NCI-H748 (cell line): ENCODE results near the gene TPRX1.
"Not testable (repeated sequence)": the region's sequence is repeated elsewhere in the genome, so short reads cannot be mapped to it uniquely, and the experiment has no call there.

ENCODE experiments used
- DNase-seq: peaks from one replicate; lab custom pipeline; 2025; ENCODE audit not compliant: unreplicated experiment; lab: John Stamatoyannopoulos, UW

TPRX1 gene

DNA sequence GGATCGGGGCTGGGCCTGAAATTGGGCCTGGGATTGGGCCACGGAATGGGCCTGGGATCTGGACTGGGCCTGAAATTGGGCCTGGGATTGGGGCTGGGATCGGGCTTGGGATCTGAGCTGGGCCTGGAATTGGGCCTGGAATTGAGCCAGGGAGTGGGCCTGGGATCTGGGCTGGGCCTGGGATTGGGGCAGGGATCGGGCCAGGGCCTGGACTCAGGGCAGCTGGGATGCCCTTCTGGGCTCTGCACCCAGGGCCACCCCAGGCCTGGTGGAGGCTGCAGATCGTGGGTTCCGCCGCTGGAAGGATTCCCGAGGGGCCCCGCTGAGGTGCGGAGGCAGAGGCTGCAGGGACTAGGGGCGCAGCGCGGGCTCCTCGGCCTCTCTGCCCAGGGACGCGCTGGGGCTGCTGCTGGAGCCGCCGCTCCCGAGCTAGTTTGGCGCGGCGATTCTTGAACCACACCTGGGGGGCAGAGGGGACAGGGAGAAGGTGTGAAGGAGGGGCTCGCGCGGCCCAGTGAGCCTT, 1.8 kb downstream of the TPRX1 start:
- DNase-seq, result no peak

DNA sequence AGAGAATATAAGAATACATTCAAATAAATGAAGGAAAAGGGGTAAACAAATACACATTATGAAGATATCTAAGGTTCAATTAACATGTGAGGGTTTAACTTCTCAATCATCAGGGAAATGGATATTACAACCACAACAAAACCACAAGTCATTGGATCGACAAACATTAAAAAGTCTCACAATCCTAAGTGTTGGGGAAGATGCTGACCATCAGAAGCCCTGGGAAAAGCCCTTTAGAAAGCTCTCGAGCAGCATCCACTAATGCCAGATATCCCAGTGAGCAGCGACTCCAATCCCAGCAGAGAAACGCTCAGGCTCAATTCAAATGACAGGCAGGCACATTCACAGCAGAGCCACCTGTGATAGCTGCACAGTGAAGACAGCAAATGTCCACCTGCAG, 3.1 kb downstream of the TPRX1 start:
- DNase-seq, result no peak

DNA sequence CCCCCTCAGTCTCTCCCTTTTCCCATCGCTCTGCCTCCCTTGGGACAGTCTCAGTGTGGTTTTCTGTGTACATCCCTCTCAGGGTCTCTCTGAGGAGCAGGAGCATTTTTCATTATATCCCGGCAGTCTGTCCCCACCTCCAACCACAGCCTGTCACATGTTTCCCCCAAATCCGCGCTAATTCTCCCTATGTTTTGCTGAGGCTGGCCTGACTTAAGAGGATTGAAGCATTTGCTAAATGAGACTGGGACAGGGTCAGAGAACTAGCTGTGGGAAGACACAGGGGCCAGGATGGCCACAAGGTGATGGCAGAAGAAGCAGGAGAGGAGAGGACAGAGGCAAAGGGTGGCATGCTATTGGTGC, 5.5 kb downstream of the TPRX1 start:
- no peak for DNase-seq

DNA sequence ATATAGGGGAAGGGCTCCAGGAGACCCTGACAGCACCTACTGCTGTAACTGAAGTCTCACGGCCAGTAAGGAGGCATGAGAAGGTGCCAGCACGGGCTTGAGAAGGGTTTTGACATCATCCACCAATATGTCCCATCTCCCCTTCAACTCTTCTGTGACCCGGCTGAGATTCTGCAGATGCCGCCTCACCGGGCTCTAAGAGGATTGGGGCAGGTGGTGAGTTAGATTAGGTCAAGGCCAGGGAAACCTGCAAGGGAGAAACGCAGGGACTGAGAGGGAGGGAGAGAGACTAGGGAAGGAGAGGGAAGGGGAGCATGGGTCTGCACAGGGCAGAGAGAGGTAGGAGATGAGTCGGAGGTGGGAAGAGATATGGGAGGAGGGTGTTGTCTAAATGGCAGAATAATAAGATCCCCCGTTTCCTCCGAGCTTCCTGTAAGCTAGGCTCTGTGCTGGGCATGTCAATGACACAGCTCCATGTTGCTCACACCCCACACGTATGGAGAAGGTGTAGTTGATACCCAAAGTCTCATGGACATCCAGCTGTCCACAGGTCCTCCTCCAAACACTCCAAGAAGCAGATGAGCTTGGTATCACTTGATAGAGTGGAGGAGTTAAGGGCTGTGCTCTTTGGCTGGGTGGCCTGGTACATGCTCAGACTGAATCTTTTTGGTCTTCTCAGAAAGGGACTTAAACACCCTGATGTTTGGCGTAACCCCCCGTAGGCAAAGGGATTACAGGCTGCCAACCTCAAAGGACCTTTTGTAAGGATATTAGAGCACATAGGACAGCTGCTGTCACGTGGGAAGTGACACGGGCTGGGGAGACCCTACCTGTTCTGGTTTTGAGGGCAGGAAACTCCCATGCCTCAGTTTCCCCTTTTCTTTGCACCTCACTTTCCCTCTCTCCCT, 6.1 kb downstream of the TPRX1 start:
- no peak for DNase-seq

DNA sequence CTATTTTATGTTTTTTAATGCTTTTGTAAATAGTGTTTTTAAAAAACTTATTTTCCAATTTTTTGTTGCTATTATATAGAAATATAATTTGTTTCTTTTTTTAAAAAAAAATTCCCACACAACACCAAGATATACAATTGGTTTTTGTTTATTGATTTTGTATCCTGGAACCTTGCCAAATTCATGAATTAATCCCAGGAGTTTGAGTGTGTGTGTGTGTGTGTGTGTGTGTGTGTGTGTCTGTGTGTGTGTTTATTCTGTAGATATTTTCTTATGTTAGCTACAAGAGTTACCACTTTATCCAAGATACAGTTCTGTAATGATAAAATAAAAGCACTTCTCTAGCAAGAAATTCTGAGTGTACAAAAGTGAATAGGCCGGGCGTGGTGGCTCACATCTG, 7.6 kb downstream of the TPRX1 start:
- DNase-seq, result peak; percentile 20

DNA sequence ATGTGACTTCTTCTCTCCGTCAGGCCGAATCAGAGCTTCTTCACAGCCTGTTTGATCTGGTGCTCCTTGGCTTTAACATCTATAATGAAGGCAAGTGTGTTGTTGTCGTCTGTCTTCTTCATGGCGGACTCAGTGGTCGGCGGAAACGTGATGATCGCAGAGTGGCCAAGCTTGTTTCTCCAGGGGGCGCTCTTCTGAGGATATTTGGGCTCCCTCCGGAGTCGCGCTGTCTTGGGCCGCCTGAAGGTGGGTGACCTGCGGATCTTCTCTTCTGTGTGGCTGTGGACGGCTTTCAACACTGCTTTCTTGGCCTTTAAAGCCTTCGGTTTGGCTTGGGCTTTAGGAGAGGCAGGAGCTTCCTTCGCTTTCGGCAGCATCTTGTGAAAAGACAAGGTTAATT, 9.8 kb downstream of the TPRX1 start:
- DNase-seq, result no peak

DNA sequence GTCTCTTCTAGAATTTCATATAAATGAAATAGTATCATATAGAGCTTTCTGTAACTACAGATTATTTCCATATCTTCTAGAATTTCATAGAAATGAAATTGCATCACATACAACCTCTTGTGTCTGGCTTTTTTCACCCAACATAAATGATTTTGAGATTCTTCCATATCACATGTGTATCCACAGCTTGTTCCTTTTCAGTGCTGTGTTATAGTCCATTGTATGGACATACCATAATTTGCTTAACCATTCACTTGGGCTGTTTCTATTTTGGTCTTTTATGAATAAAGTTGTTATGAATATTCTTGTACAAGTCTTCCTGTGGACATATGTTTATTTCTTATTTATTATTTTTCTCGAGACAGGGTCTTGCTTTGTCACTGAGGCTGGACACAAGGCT, 11.7 kb downstream of the TPRX1 start:
- DNase-seq, result no peak

DNA sequence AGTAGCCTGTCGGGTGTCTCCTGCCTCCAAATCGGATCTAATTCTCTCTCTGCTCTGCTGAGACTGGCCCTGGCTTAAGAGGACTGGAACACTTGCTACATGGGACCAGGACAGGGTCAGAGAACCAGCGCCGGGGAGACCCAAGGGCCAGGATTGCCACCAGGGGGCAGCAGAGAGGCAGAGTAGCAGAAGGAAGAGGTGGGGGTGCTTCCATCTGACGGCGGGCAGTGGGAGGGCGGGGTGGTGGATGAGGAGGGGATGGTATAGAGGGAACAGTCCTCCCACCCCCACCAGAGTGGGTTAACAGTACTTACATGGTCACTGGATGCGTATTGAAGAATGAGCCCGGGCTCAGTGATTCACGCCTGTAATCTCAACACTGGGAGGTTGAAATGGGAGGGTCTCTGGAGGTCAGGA, 13.9 kb downstream of the TPRX1 start:
- peak; percentile 78 for DNase-seq

DNA sequence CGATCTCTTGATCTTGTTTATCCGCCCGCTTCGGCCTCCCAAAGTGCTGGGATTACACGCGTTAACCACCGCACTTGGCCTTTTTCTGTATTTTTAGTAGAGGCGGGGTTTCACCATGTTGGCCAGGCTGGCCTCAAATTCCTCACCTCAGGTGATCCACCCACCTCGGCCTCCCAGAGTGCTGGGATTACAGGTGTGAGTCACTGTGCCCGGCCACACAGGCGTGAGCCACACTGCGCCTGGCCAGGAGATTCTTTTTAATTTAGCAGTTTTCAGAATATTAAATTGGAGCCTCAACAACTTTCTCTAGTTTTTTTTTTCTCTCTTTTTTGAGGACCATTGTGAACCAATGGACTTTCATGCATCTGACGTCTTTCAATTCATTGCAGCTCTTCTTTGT, 14.5 kb downstream of the TPRX1 start:
- not testable (repeated sequence) for DNase-seq

DNA sequence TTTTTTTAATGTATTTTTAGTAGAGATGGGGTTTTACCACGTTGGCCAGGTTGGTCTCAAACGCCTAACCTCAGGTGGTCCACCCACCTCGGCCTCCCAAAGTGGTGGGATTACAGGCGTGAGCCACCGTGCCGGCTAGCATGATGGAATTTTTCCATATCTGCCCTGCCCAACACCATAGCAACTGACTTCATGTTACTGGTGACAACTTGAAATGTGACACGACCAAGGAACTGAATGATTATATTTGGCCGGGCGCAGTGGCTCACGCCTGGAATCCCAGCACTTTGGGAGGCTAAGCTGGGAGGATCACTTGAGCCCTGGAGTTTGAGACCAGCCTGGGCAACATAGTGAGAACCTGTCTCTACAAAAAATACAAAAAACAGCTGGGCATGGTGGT, 17.0 kb downstream of the TPRX1 start:
- not testable (repeated sequence) for DNase-seq

DNA sequence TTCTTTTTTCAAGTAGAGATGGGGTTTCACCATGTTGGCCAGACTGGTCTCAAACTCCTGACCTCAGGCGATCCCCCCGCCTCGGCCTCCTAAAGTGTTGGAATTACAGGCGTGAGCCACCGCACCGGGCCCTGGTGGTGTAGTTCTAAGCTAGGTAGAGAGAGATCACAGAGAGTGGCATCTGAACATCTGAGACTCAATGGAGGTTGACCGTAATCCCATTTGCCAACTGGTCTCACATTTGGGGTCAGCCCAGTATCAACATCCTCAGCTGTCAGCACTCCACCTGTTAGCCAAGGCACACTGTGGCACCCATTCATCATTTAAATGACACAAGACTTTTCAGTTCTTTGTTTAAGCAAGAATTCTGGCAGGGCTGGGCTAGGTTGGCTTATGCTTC, 17.8 kb downstream of the TPRX1 start:
- no peak for DNase-seq

DNA sequence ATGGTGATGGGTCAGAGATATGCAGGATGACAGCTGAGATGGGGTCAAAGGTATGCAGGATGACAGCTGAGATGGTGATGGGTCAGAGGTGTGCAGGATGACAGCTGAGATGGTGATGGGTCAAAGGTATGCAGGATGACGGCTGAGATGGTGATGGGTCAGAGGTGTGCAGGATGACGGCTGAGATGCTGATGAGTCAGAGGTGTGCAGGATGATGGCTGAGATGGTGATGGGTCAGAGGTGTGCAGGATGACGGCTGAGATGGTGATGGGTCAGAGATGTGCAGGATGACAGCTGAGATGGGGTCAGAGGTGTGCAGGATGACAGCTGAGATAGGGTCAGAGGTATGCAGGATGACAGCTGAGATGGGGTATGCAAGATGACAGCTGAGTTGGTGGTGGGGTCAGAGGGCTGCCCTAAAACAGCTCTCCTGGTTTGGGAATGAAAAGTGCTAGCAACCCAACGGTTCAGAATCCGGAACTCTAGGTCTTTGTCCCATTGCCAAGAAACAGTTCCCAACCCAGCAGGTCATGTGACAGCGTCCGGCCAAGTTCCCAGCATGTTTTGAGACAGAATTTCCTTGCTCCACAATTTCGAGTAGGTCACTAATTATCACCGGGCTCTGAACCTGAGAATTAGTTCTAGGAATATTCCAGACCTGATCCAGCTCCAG, 22.6 kb downstream of the TPRX1 start:
- no peak for DNase-seq

DNA sequence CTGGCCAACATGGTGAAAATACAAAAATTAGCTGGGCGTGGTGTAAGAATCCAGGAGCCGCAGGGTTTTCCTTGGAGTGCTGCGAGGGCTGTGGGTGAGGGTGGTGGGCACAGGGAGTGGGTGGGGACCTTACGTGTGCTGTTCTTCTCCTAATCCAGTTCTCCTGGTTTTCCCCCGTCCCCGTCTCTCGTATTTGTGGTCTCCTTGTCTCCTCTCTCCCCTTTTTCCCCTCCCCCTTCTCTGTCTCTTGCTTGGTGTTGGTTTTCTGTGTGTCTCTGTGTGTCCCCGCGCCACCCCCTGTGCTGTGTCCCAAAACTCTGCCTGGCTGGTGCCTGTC, 24.2 kb downstream of the TPRX1 start:
- DNase-seq, result no peak

DNA sequence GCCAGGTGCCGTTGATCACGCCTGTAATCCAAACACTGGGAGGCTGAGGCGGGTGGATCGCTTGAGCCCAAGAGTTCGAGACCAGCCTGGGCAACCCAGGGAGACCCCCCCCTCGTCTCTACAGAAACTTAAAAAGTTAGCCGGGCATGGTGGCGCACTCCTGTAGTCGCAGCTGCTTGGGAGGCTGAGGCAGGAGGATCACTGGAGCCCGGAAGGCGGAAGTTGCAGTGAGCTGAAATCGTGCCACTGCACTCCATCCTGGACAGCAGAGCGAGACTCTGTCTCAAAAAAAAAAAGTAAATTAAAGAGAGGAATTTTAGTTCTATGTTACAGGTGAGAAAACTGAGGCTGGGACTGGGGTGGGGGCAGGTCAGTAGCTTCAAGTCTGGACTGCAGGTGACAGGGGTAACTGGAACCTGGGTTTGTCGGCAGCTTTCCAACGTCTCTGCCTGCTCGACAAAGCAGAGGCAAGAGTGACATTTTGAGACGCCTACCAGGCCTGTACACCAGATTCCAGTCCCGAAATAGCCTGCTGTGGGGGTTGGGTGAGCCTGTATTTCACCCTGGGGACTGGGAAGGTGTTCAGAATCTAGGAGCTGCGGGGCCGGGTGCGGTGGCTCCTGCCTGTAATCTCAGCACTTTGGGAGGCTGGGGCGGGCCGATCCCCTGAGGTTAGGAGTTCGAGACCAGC, 24.7 kb downstream of the TPRX1 start:
- no peak for DNase-seq

DNA sequence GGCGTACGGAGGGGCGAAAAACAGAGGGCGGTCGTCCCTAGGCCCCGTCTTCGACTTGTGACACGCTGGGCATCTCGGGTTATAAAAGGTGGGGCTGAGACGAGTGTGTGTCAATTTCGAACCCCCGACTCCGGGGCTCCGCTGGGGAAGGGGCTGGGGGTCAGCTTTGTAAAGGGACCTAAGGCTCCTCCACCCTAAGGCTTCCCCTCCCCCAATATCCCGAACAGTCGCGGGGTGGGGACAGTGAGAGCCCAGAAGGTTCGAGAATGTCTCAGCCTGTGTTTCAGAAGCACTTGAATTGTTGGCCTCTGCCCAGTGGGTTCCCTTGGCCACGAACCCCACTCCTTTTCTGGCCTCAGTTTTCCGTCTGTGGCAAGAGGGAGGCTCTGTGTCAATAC, 25.4 kb downstream of the TPRX1 start:
- peak; percentile 50 for DNase-seq

DNA sequence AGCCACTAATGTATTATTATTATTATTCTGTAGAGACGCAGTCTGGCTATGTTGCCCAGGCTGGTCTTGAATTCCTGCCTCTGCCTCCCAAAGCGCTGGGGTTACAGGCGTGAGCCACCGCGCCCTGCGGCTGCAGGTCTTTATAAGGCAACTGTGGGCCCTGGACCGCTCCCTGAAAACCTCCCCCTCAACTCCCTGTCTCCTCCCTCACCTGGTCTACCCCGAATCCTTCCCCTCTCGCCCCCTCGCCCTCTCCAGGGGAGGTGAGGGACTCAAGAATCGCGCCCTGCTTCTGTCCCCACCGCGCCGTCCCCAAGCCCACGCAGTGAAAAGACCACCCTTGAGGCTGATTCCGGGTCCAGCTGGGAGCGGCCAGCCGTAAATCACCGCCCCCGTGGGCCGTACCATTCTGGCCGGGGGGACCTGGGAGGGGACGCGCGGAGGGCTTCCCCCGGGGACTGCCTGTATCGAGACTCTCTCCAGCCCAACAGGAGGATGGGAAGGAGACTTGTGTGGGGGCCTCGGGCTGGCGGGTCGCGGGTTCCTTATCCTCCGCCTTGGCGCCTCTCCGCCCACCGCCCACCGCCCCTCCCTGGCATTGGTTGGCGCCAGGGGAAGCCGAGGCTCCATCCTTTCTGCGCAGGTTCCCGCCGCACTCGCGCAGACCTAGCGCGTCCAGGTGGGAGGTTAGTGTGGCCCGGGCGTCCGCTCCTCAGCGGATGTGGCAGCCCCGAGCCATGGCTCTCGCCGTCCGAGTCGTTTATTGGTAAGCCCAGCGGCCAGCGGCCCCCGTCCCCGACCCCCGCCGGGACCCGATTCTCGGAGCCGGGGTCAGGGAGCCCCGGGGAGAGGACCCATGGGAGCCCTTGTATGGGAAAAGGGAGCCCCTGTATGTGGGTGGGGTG, 26.1 kb downstream of the TPRX1 start, which contains the start of gene SELENOW:
TSS of gene SELENOW (plus strand) at position 655 of the 905 bp plus-strand sequence. CDS start at position 738, 83 bp downstream.
- peak; percentile 98 for DNase-seq

DNA sequence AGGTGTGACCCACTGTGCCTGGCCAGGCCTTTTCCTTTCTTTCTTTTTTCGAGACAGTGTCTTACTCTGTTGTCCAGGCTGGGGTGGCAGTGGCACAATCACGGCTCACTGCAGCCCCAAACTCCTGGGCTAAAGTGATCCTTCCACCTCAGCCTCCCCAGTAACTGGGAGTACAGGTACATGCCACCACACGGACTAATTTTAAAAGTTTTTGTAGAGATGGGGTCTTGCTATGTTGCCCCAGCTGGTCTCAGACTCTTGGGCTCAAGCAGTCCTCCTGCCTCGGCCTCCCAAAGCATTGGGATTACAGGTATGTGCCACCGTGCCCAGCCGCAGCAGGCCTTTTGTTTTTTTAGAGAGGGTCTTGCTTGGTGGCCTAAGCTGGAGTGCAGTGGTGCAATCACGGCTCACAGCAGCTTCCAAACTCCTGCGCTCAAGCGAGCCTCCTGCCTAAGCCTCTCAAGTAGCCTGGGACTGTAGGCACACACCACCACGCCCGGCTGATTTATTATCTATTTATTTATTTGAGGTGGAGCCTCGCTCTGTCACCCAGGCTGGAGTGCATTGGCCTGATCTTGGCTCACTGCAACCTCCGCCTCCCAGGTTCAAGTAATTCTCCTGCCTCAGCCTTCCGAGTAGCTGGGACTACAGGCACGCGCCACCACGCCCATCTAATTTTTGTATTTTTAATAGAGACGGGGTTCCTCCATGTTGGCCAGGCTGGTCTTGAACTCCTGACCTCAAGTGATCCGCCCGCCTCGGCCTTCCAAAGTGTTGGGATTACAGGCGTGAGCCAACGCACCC, 26.9 kb downstream of the TPRX1 start:
- DNase-seq, result peak; percentile 47

DNA sequence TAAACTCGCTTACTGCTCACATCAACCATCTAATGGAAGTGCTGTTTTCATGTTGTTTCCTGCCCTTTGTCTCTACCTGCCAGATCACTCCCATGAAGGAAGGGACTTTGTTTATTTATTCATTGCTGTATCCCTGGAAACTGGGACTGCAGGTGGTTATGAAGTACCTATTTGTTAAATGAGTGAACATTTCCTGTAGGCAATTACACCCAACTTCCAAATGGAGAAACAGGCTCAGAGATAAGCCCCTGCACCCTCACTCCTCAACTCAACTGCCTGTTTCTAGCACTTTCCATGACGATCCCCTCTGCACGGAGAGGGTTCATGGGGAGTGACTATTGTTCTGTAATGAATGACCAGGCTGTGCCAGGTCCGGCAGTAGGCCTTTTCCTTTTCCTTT, 27.8 kb downstream of the TPRX1 start:
- peak; percentile 99 for DNase-seq

DNA sequence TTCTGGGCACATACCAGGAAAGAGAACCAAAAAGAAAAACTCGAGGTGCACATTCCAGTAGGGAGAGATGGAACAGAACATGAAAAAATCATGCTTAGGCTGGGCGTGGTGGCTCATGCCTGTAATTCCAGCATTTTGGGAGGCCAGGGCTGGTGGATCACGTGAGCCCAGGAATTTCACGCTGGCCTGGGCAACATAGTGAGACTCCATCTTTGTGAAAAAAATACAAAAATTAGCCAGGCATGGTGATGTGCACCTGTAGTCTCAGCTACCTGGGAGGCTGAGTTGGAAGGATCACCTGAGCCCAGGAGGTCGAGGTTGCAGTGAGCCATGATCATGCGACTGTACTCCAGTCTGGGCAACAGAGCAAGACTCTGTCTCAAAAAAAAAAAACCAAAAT, 33.1 kb downstream of the TPRX1 start:
- not testable (repeated sequence) for DNase-seq

DNA sequence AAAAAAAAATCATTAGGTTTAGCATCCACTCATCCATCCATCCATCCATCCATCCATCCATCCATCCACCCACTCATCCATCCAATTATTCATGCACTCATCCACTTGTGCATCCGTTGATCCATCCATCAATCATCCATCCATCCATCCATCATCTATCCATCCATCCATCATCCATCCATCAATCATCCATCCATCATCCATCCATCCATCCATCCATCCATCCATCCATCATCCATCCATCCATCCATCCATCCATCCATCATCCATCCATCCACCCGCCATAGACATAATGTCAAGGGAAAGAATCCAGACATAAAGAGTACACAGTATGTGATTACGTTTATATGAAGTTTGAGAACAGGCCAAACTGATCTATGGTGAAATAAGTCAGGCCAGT, 34.8 kb downstream of the TPRX1 start:
- no peak for DNase-seq
